HG03520 (cell line): ENCODE data around the gene POC1A.

Source experiments
- ATAC-seq: cut with Tn5 transposase; IDR thresholded peaks from one replicate; pipeline ENCODE4 v1.9.1; 2021; ENCODE audit warnings: mild to moderate bottlenecking, moderate library complexity; ENCODE audit not compliant: unreplicated experiment

Gene POC1A

GRCh38 chr3:52088445-52089367 lies 65.5 kb downstream of the POC1A start:
- no peak for ATAC-seq

GRCh38 chr3:52087731-52088130 lies 66.5 kb downstream of the POC1A start:
- no peak for ATAC-seq

GRCh38 chr3:52086976-52087663 lies 67.1 kb downstream of the POC1A start:
- ATAC-seq, result no peak

- ATAC-seq, result no peak
Measured at GRCh38 chr3:52086461-52086860, 67.8 kb downstream of the POC1A start.

GRCh38 chr3:52085681-52086282 lies 68.4 kb downstream of the POC1A start:
- ATAC-seq, result no peak

GRCh38 chr3:52084954-52085680 lies 69.1 kb downstream of the POC1A start:
- no peak for ATAC-seq

- ATAC-seq, result no peak
Measured at GRCh38 chr3:52084216-52084945, 69.8 kb downstream of the POC1A start.

- ATAC-seq, result no peak
Measured at GRCh38 chr3:52083556-52084087, 70.6 kb downstream of the POC1A start.

GRCh38 chr3:52082951-52083350 lies 71.3 kb downstream of the POC1A start:
- ATAC-seq, result no peak

GRCh38 chr3:52080830-52081719 lies 73.1 kb downstream of the POC1A start:
- ATAC-seq, result no peak

GRCh38 chr3:52079958-52080357 lies 74.3 kb downstream of the POC1A start:
- ATAC-seq, result no peak

GRCh38 chr3:52078781-52079560 lies 75.3 kb downstream of the POC1A start:
- ATAC-seq, result no peak

GRCh38 chr3:52077925-52078324 lies 76.3 kb downstream of the POC1A start:
- no peak for ATAC-seq

GRCh38 chr3:52076896-52077780 lies 77.1 kb downstream of the POC1A start:
- ATAC-seq, result no peak

GRCh38 chr3:52073490-52073889 lies 80.7 kb downstream of the POC1A start:
- no peak for ATAC-seq

- no peak for ATAC-seq
Measured at GRCh38 chr3:52072471-52072870, 81.8 kb downstream of the POC1A start.

- no peak for ATAC-seq
Measured at GRCh38 chr3:52072020-52072419, 82.2 kb downstream of the POC1A start.
